H1 (cell line): Measurements from ENCODE around the gene COL5A2. TPM values are rescaled to one million over a fixed set of nuclear protein-coding genes. Genes with fewer than 3 reads are reported as not detected.

ENCODE experiments used
- CTCF ChIA-PET: fragments of 300-600 bp; sonication (Branson Sonifier 250); formaldehyde crosslinking; loops from one replicate; lab custom pipeline; 2021; ENCODE audit not compliant: partially characterized antibody; lab: Charles Lee
- POLR2A ChIA-PET: fragments of 300-600 bp; sonication (Branson Sonifier 250); formaldehyde crosslinking; loops from one replicate; lab custom pipeline; 2021; ENCODE audit warnings: inconsistent platforms; ENCODE audit not compliant: partially characterized antibody; lab: Charles Lee
- DNase-seq, 2 experiments: peaks; one replicate each; pipeline versions ENCODE4 v3.0.0 to v3.0.0-alpha.2; 2010 to 2022; ENCODE audit warnings: low spot score in 2 of 2, low read depth in 1 of 2, mixed read lengths in 1 of 2
- FAIRE-seq: peaks from 2 replicates; lab custom pipeline; 2011; peaks lifted over from hg19 to GRCh38; lab: Jason Lieb, UNC
- H2AFZ ChIP-seq: 2 replicates; pipeline ENCODE4 v1.8.1; 2012; ENCODE audit warnings: low read length, inconsistent platforms
- H2AK5ac ChIP-seq: 2 replicates; pipeline ENCODE4 v1.6.1; 2013; ENCODE audit warnings: low read depth, low read length
- H2BK120ac ChIP-seq: replicated peaks from 2 replicates; pipeline ENCODE3; 2013; ENCODE audit warnings: low read depth, low read length, inconsistent platforms
- H2BK12ac ChIP-seq: 2 replicates; pipeline ENCODE4 v1.6.1; 2013; ENCODE audit warnings: low read depth, low read length
- H2BK15ac ChIP-seq: 2 replicates; pipeline ENCODE4 v1.6.1; 2013; ENCODE audit warnings: low read length
- H2BK20ac ChIP-seq: 2 replicates; pipeline ENCODE4 v1.6.1; 2013; ENCODE audit warnings: low read length
- H2BK5ac ChIP-seq: 2 replicates; pipeline ENCODE4 v1.6.1; 2013; ENCODE audit warnings: low read depth, low read length
- H3K14ac ChIP-seq: 2 replicates; pipeline ENCODE4 v1.6.1; 2013; ENCODE audit warnings: inconsistent platforms; ENCODE audit not compliant: insufficient read length
- H3K18ac ChIP-seq: 2 replicates; pipeline ENCODE4 v1.6.1; 2013; ENCODE audit warnings: low read length; ENCODE audit errors: extremely low read depth
- H3K23ac ChIP-seq: 2 replicates; pipeline ENCODE4 v1.6.1; 2013; ENCODE audit warnings: inconsistent platforms; ENCODE audit not compliant: insufficient read length
- H3K23me2 ChIP-seq: 2 replicates; pipeline ENCODE4 v1.6.1; 2013; ENCODE audit warnings: low read depth, low read length
- H3K27ac ChIP-seq: 2 replicates; pipeline ENCODE4 v1.6.1; 2011; ENCODE audit warnings: low read depth, low read length, inconsistent platforms
- H3K27me3 ChIP-seq, 4 experiments: replicated peaks in 1 of 4; 1 replicate in 1 of 4; 2 replicates in 3 of 4; pipeline versions ENCODE4 v1.6.1 to v1.8.1; 2011 to 2013; ENCODE audit warnings: low read length in 3 of 4, mild to moderate bottlenecking in 3 of 4, inconsistent platforms in 2 of 4, mixed read lengths in 2 of 4, moderate library complexity in 1 of 4; ENCODE audit not compliant: control insufficient read depth in 3 of 4, insufficient read depth in 3 of 4; ENCODE audit errors: extremely low read depth in 1 of 4
- H3K36me3 ChIP-seq, 4 experiments: 2 replicates each; pipeline versions ENCODE4 v1.6.1 to v1.8.1; 2011 to 2013; ENCODE audit warnings: mild to moderate bottlenecking in 4 of 4, low read length in 3 of 4, moderate library complexity in 2 of 4, control low read depth in 1 of 4, inconsistent platforms in 1 of 4; ENCODE audit not compliant: insufficient read depth in 4 of 4, control insufficient read depth in 2 of 4
- H3K4ac ChIP-seq: replicated peaks from 2 replicates; pipeline ENCODE3; 2013; ENCODE audit warnings: low read length, low read depth, mixed read lengths, inconsistent platforms; ENCODE audit not compliant: insufficient read length
- H3K4me1 ChIP-seq, 4 experiments: replicated peaks in 1 of 4; 1 replicate in 1 of 4; 2 replicates in 3 of 4; pipeline versions ENCODE4 v1.6.1 to v1.8.1; 2011 to 2013; ENCODE audit warnings: low read length in 3 of 4, inconsistent platforms in 2 of 4, mixed read lengths in 1 of 4; ENCODE audit not compliant: insufficient read depth in 4 of 4, control insufficient read depth in 3 of 4
- H3K4me2 ChIP-seq, 2 experiments: 2 replicates each; pipeline versions ENCODE4 v1.6.1 to v1.8.1; 2011 to 2013; ENCODE audit warnings: low read depth in 2 of 2, low read length in 2 of 2, control low read depth in 1 of 2, inconsistent platforms in 1 of 2, mild to moderate bottlenecking in 1 of 2; ENCODE audit not compliant: insufficient read depth in 1 of 2
- H3K4me3 ChIP-seq, 4 experiments: fragments of 200-600, 300-600 bp in 1 of 4; sonication (generic), shearing (Covaris generic), sonication (Bioruptor Twin) in 1 of 4; 2 replicates each; pipeline versions ENCODE4 v1.5.1 to v1.8.1; 2011 to 2016; ENCODE audit warnings: low read length in 4 of 4, low read depth in 3 of 4, control low read depth in 2 of 4, inconsistent platforms in 2 of 4, mild to moderate bottlenecking in 2 of 4, mixed read lengths in 1 of 4, moderate library complexity in 1 of 4; ENCODE audit not compliant: insufficient read depth in 2 of 4; ENCODE audit errors: extremely low read depth in 1 of 4
- H3K56ac ChIP-seq: replicated peaks from 2 replicates; pipeline ENCODE3; 2013; ENCODE audit warnings: low read depth, mild to moderate bottlenecking, mixed read lengths, low read length, inconsistent platforms; ENCODE audit not compliant: insufficient read length
- H3K79me1 ChIP-seq: 2 replicates; pipeline ENCODE4 v1.6.1; 2013; ENCODE audit warnings: low read depth, low read length, control low read depth
- H3K79me2 ChIP-seq, 2 experiments: 2 replicates each; pipeline versions ENCODE4 v1.6.1 to v1.8.1; 2012 to 2013; ENCODE audit warnings: low read length in 2 of 2, mild to moderate bottlenecking in 2 of 2, inconsistent platforms in 1 of 2; ENCODE audit not compliant: insufficient read depth in 2 of 2, control insufficient read depth in 1 of 2
- H3K9ac ChIP-seq, 4 experiments: replicated peaks in 1 of 4; 1 replicate in 1 of 4; 2 replicates in 3 of 4; pipeline versions ENCODE4 v1.6.1 to v1.8.1; 2011 to 2013; ENCODE audit warnings: low read depth in 3 of 4, low read length in 3 of 4, control low read depth in 2 of 4, mild to moderate bottlenecking in 2 of 4, moderate library complexity in 2 of 4, inconsistent platforms in 1 of 4; ENCODE audit errors: extremely low read depth in 1 of 4
- H3K9me3 ChIP-seq, 2 experiments: 2 replicates each; pipeline versions ENCODE4 v1.6.1 to v1.8.1; 2012 to 2013; ENCODE audit warnings: mild to moderate bottlenecking in 2 of 2, moderate library complexity in 2 of 2, control low read depth in 1 of 2, inconsistent platforms in 1 of 2, low read depth in 1 of 2, low read length in 1 of 2, mixed read lengths in 1 of 2; ENCODE audit not compliant: insufficient read depth in 2 of 2
- H4K20me1 ChIP-seq, 2 experiments: replicated peaks in 1 of 2; 2 replicates each; pipeline versions ENCODE3 to v1.8.1; 2011 to 2013; ENCODE audit warnings: inconsistent platforms in 2 of 2, low read length in 2 of 2, mild to moderate bottlenecking in 1 of 2; ENCODE audit not compliant: insufficient read depth in 2 of 2, control insufficient read depth in 1 of 2
- H4K5ac ChIP-seq: 2 replicates; pipeline ENCODE4 v1.6.1; 2013; ENCODE audit warnings: low read length, low read depth, mixed read lengths, inconsistent platforms; ENCODE audit not compliant: insufficient read length
- H4K8ac ChIP-seq: 2 replicates; pipeline ENCODE4 v1.8.0; 2013; ENCODE audit warnings: mild to moderate bottlenecking, moderate library complexity, low read length, inconsistent platforms; ENCODE audit not compliant: insufficient read depth; ENCODE audit errors: extremely low read depth
- H4K91ac ChIP-seq: replicated peaks from 2 replicates; pipeline ENCODE3; 2013; ENCODE audit warnings: low read length, mixed read lengths, inconsistent platforms; ENCODE audit not compliant: insufficient read length
- SIX5 ChIP-seq: IDR thresholded peaks from 2 replicates; pipeline ENCODE4 v1.6.1; 2011; ENCODE audit warnings: mild to moderate bottlenecking, low read depth, low read length
- WGBS, 2 experiments: shearing (Covaris generic) in 1 of 2; methylation state at CpG; one replicate each; pipeline versions ENCODE4 v1.1.6 to v1.1.7; 2013 to 2015; ENCODE audit warnings: low lambda C conversion rate in 2 of 2, mixed read lengths in 2 of 2, inconsistent platforms in 1 of 2, low coverage in 1 of 2, missing lambda C conversion rate in 1 of 2; ENCODE audit not compliant: insufficient replicate concordance in 2 of 2, insufficient coverage in 1 of 2, insufficient read length in 1 of 2; ENCODE audit errors: extremely low coverage in 1 of 2, missing lambda C conversion rate in 1 of 2; 5-methylcytosine and 5-hydroxymethylcytosine counted together
- polyA plus RNA-seq, 7 experiments: library from polyadenylated mRNA; depleted of rRNA in 3 of 7; stranded (reverse) in 5 of 7; unstranded in 2 of 7; fragments of >200 nt in 5 of 7; fragments of 200-250 nt in 2 of 7; gene quantifications; 1 replicate in 5 of 7; 2 replicates in 1 of 7; 4 replicates in 1 of 7; pipeline versions ENCODE4 v1.2.1 to v1.2.3, GENCODE V29; 2011 to 2013; ENCODE audit warnings: missing spikeins in 2 of 7, mixed read lengths in 2 of 7
- total RNA-seq: library from RNA; stranded (reverse); fragmentation: NEBNext Ultra II Directional; extraction: Animal tissue kit (Norgen Biotek cat#: 25700); gene quantifications from 2 replicates; pipeline ENCODE4 v1.2.1, GENCODE V29; 2021

Gene COL5A2
- total and polyA plus RNA-seq, 2 of the 8 experiments (the other 6 are each of a cell fraction or from before 2014, with no cell fraction given): 4.7 to 24.2 TPM

- Histone ChIP-seq H4K20me1 (no peaks in the 10 kb centered on the region), H2BK12ac (no peak overlapping the region), H3K27ac (no peak overlapping the region), H4K91ac (no peak overlapping the region), H3K4me2 (no peak overlapping the region), H4K5ac (no peak overlapping the region), H2AK5ac (no peak overlapping the region), H2BK20ac (no peak overlapping the region), H2AFZ (no peak overlapping the region), H3K36me3 (no peaks in the 10 kb centered on the region), H3K9ac (no peak overlapping the region), H2BK120ac (no peak overlapping the region), H3K23me2 (peaks cover 6% of the 10 kb centered on the region), H2BK15ac (no peak overlapping the region), H2BK5ac (no peak overlapping the region), H3K14ac (no peak overlapping the region), H4K8ac (no peak overlapping the region), H3K4me3 (no peak overlapping the region), H3K18ac (no peak overlapping the region), H3K4me1 (no peaks in the 10 kb centered on the region; a peak in 3 of 7 replicates), H3K9me3 (no peaks in the 10 kb centered on the region; a peak in 1 of 4 replicates), H3K79me2 (peaks cover 0 to 17% of the 10 kb centered on the region in 2 experiments; a peak in 1 of 4 replicates), H3K56ac (no peak overlapping the region), H3K27me3 (no peaks in the 10 kb centered on the region), H3K79me1 (no peaks in the 10 kb centered on the region; the same call in 1 of the 2 replicates), H3K4ac (no peak overlapping the region), H3K23ac (no peak overlapping the region)
- FAIRE-seq (no peak), DNase-seq (no peak)
- 94% methylated on average over 2 of the region's 2 CpGs; no CpG with 5 or more reads in 1 of the 2 experiments for WGBS, 2 experiments
- no peak for TF ChIP-seq SIX5
- CTCF ChIA-PET: interaction anchor here (1.1 to 1.9 kb wide), 4 partner anchors 9 to 33 kb away, joined by 3 to 10 read pairs (median 6); no protein-coding TSS in a partner anchor
- POLR2A ChIA-PET: no interaction called here
Observed at GRCh38 chr2:189175869-189176433, 3.6 kb downstream of the COL5A2 start.
